GM21390 (cell line): Measurements from ENCODE around the gene CRIP2.

Experiments used
- ATAC-seq: cut with Tn5 transposase; IDR thresholded peaks from one replicate; pipeline ENCODE4 v1.9.1; 2021; ENCODE audit not compliant: unreplicated experiment

The CRIP2 gene

GRCh38 chr14:105442834-105443233 is 31.8 kb upstream of the CRIP2 start:
- ATAC-seq: no peak

GRCh38 chr14:105444859-105445258 is 29.8 kb upstream of the CRIP2 start:
- no peak for ATAC-seq

DNA sequence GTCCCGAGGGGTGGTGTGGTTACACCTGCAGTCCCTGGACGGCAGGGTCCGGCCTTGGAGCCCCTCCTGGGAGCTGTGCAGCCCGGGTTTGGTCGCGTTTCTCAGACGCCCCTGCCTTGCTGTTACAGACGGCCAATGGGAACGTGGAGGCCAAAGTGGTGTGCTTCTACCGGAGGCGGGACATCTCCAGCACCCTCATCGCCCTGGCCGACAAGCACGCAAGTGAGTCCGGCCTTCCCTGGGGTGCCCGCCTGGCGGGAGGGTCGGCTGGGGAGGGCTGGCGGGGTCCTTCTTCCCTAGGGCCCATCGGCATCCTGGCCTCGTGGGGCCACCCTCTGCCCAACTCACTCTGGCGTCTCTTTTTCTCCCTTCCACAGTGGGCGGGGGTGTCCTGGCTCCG is 29.3 kb upstream of the CRIP2 start:
- ATAC-seq: no peak

GRCh38 chr14:105445901-105446845 is 28.4 kb upstream of the CRIP2 start:
- no peak for ATAC-seq

GRCh38 chr14:105446971-105447370 is 27.6 kb upstream of the CRIP2 start:
- ATAC-seq: no peak

DNA sequence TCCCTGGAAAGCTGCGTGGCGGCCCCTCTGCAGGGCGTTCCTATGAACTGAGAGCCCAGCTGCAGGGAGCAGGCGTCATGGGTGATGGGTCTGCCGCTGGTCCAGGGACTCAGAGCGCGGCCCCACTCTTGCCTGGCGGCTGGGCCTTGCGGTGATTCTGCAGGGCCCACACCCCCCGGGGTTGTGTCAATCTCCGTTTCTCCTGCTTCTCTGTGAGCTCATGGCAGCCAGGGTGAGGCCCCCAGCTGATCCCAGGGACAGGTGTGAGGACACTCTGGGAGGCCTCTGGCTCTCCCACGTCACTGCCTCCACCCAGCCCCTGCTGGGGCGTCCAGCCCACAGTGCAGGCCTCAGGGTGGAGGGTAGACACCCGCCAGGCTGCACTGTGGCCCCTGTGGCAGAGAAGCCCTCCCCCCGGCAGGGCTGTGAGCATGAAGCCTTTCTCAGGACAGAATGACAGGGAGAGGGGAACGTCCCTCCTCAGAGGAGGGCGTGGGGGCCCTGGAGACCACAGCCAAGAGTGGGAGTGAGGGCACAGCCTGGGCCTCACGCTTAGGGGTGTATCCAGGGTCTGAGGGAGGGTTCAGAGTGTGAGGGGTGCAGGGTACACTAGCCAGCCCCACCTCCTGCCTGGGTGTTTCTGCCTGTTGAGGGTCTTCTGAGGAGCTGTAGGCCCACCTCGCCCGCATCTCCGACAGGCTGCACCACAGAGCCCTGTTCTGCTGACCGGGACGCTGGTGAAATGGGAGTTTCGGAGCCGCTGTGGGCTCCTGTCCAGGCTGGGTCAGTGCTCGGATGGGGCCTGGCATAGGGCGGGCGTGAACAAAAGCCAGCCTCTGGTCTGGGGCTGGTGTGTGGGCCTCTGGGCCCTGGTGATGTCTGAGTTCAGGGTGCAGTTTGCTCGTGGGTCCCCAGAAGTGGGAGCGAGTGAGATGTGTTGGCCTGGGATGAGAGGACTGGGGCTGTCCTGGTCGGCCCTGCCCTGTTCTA is 26.7 kb upstream of the CRIP2 start:
- ATAC-seq: no peak

DNA sequence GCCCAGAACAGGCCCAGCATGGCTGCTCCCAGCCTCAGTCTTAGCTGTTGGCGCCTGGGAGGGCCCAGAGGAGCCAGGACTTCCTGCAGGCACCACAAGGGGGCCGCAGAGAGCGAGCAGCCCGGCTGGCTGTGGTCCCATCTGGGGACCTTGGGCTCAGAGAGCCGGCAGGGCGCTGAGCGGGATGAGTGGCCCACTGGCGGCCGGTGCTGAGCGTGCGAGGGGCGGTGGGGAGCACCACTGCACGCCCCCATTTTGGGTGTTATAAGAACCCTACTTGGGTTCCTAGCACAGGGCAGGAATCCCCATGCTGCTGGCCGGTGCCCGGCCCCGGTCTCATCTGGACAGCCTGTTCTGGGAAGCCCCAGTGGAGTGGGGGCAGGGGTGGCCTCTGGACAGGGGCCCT is 25.9 kb upstream of the CRIP2 start:
- no peak for ATAC-seq

DNA sequence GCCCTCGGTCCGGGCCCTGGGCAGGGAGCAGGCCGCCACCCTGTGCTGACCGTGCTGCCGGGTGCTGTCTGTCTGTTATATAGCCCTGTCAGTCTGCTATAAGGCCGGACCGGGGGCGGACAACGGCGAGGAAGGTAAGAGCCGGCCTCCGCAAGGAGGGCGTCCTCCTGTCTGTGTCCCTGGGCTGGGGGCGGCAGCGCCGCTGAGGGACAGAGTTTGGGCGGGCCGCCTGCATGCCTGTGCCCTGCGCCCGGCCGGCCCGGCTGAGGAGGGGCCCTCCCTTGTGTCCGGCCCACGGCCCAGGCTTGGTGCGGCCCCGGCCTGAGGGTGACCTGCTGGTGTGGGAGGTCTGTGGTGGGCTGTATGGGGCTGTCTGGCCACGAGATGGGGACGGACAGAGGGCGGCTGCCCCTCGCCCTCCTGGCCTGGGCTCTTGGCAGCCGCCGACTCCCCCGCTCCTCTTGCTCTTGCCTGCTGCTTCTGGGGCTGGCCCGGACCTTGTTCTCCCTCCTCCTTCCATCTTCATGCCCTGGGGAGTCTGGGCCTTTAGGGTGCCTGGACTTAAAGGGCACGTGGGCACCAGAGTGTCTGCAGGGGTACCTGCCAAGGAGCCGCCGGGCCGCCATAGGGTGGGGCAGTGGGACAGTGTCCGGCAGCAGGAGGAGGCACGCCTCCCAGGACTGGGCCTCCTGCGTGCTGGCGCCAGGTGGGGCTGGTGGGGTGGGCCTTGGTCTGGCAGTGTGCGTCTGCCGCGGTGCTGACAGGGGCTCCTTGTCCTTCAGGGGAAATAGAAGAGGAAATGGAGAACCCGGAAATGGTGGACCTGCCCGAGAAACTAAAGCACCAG is 25.1 kb upstream of the CRIP2 start:
- ATAC-seq: no peak

DNA sequence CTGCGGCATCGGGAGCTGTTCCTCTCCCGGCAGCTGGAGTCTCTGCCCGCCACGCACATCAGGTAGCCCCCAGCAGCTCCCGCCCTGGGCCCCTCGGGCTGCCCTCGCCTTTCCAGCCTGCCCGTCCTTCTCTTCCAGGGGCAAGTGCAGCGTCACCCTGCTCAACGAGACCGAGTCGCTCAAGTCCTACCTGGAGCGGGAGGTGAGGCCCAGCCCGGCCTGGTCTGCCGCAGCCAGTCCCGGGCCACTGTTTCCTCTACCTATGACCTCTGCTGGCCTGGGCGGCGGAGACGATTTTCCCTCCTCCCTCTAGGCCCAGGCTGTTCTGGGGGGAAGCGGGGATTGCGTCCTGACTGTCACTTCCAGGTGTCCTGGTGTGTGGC is 24.5 kb upstream of the CRIP2 start:
- ATAC-seq: no peak

DNA sequence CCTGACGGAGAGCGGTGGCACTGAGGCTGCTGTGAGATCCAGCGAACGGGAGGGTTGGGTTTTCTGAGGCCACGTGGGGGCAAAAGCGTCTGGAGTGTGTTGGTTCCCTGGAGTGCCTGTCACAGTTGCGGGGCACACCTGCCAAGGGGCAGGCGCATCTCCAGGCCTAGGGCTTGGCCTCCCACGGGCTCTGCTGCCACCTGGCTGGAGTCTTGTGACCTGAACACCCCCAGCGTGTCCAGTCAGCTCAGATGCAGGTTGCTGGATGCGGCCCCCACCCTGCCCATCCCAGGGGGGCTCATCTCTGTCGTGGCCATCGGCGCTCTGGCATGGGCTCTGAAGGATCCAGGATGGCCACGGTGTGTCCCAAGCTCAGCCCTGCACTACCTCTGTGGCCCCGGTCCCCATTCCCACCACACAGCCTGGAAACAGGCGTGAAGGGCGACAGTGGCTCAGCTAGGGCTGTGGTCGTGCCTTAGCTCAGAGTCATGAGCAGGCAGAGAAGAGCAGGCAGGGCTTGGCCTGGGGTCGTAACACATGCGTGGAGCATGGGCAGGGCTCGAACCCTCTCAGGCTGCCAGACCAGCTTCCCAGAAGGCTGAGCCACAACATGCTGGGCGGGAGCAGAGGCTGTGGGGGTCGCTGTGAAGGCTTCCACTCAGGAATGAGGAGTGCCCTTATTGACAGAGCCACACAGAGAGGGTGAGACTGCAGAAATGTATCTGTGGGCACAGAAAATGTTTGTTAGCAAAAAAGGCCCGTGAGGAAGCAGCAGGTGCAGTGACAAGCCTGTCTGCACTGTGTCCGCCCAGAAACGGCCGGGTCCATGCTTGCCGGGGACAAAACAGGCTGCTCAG is 23.5 kb upstream of the CRIP2 start:
- no peak for ATAC-seq

DNA sequence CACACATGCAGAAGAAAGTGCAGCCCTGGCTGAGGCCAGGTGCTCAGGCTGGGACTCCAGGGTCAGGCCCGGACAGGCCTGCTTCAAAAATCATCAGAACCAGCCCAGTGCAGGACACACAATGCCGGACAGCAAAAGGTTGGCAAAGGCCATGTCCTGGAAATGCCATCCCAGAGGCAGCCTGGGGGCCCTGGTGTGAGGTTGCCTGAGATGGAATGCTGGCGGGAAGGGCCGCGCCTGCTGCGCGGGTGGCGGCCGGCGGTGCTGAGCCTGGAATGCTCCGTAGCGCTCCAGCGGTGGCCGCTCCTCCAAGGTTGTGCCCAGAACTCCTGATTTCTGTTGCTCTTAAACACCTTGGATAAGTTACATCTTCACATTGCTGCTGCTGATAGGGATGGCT is 21.7 kb upstream of the CRIP2 start:
- no peak for ATAC-seq

- ATAC-seq: no peak
Observed at GRCh38 chr14:105453847-105454246, 20.8 kb upstream of the CRIP2 start.

DNA sequence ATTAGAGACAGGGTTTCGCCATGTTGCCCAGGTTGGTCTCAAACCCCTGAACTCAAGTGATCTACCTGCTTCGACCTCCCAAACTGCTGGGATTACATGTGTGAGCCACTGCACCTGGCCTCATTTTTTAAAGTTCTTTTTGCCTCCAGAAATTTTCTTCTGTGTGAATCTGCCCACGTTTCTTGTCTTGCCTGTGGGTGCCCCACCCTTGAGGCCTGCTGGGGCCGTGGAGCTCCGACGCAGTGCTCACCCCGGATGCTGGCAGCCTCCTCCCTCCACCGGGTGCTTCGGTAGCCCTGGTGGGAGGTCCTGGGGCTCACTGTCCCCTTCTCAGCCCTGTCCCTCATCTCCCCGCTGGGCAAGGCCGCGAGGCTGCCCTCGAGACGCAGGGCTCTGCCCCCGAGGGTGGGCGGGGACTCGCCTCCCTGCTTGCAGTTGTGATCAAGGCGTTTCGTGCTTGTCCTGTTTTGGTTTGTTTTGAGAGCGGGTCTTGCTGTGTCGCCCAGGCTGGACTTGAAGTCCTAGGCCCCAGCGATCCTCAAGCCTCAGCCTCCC is 19.5 kb upstream of the CRIP2 start:
- ATAC-seq: no peak

DNA sequence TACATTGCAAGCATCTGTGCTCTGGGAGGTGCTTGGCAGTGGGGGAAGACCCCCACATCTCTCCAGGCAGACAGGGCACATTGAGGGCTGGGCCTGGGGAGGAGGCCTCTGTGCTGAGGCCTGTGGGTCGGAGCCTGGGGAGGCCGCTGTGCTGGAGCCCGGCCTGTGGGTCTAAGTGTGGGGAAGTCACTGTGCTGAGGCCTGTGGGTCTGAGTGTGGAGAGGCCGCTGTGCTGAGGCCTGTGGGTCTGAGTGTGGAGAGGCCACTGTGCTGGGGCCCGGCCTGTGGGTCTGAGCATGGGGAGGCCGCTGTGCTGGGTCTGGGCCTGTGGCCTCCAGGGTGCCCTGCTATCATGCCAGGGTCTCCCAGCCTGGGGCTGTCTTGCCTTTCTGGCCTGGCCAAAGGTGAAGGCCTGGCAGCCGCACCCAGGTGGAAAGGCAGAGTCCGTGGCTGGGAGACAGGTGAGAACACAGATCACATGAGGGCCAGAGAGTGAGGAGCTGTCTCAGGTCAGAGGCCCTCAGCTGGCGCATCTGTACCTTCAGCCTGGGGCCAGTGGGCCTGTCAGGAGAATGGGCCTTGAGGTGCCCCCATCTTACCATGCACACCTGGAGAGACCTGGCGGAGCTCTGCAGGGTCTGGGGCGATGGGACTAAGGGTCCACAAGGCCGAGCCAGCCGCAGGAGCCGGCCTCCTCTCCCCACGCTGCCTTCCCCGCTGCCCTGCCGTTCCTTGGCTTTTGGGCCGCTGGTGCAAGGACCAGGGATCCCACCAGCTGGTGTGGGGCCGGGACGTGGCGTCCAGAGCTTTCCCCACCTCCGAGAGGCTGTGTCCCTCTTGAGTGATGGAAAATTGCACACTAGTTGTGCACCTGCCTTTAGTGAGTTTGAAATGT is 18.6 kb upstream of the CRIP2 start:
- ATAC-seq: no peak

DNA sequence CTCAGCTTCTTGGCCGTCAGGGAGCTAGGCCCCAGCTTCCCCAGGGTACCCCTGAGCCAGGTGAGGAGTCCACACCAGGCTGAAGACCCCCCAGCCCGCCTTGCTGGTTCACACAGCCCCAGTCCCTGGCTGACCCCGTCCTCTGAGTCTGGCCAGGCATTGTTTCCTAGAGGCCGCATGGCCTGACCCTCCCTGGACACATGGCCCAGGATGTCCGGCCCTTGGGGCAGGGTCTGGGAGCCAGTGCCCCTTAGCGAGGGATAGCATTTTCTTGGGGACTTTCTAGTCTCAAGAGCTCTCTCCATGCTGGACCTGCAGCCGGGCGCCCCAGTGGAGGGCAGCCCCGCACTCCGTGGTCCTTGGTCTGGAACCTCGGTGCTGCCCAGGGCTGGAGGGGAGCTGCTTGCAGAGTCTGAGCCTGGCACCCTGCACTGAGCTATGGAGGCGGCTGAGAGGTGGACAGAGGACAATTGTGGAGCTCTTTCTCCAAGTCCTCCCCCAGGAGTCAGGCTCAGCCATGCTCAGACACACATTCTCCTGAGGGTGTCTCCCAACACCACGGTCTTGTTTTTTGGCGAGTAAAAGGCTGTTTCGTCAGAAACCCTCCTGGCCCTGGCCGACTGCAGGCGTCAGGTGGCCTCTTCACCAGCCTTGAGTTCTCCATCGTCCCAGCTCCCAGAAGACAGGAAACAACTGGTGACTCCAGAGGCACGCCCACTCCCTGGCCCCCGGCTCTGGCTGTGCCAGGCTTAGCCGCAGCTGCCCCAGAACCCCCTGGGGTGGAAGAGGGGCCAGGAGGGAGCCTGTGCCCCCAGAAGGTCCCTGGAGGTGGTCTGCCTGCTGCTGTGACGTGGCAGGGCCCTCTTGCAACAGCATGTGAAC is 17.6 kb upstream of the CRIP2 start:
- no peak for ATAC-seq

DNA sequence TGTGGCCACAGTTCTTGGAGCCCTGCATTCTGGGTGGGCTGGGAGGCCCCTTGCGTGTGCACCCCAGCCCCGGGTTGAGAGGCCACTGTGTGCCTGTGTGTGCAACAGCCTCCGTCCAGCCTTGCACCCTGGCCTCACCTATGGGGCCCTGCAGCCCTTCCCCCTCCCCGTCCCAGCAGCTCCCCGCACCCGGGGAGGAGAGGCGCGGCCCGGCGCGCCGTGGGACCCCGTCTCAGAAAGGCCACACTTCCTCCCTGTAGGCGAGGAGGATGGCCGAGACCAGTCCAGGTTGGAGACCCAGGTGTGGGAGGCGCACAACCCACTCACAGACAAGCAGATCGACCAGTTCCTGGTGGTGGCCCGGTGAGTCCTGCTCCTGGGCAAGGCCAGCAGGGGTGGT is 16.6 kb upstream of the CRIP2 start:
- ATAC-seq: no peak

DNA sequence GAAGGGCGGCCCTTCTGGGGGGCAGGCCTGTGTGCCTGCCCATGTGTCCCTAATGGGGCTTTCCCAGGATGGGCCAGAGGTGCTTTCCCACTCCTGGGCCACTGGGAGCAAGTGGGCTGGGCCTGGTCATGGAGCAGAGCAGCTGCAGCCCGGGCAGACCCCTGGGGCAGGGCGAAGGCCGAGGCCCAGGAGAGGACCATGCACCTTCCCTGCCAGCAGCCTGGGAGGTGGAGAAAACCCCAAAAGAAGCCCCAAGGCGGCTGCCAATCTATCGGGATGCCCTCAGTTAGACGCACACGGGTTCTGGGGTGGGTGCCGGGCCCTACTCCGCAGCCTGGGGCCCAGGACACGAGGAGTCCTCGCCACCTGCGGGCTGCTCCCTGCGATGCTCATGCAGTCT is 16.1 kb upstream of the CRIP2 start:
- ATAC-seq: no peak

DNA sequence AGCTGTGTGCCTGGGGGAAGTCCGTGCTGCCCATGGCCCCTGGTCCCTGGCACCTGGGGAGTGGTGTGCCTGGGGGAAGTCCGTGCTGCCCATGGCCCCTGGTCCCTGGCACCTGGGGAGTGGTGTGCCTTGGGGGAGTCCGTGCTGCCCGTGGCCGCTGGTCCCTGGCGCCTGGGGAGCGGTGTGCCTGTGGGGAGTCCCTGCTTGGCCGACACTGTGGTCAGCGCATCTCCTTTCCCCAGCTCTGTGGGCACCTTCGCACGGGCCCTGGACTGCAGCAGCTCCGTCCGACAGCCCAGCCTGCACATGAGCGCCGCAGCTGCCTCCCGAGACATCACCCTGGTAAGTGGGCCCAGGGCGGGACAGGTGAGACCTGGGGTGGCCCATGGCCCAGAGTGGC is 14.5 kb upstream of the CRIP2 start:
- ATAC-seq: no peak
